HUDEP-2 (cell line): Measurements from ENCODE around the gene PLPP7.
"Not testable (repeated sequence)": the region's sequence is repeated elsewhere in the genome, so short reads cannot be mapped to it uniquely, and the experiment has no call there.

ENCODE experiments used
- DNase-seq, 76 experiments: peaks; one replicate each; lab custom pipeline; 2025; ENCODE audit not compliant: unreplicated experiment in 76 of 76; lab: John Stamatoyannopoulos, UW

Gene PLPP7

GRCh38 chr9:131266266-131267229 lies 23.0 kb upstream of the PLPP7 start:
- no peak for DNase-seq

DNA sequence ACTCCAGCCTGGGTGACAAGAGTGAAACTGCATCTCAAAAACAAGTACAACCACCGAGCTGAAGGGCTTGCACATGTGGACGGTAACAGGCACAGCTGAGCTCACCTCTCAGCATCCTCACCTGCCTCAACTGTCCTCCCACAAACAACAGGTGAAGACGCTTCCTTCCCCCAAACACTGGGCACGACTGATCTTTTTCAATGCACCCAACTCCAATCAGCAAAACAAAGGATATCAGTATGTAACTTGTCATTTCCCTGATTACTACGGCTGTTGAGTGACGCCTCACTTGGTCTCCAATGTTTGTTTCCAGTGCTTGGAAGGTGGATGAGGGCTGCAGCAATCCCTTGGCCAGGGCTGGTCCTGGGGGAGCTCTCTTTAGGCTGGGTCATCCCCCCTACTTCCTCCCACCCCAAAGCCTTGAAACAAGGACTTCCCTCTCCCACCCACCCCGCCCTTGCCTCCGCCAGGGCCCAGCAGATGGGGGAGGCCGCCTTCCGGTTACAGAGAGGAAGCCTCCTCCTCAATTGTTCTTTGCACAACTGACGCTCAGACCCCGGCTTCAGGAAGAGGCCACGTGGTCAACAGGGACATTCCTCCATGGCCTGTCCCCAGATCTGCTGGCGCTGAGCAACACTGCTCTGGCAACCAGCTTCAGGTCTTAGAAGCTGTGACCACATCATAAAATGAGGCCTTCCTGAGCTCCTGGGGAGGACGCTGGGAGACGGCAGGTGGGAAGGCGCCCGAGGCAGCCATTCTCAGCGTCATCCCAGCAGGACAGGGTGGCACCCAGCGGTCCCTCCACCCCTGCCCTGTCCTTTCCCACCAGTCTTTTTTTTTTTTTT lies 19.1 kb upstream of the PLPP7 start:
- peak in 22 of 76 experiments; percentile 11 to 41 (median 22) for DNase-seq

DNA sequence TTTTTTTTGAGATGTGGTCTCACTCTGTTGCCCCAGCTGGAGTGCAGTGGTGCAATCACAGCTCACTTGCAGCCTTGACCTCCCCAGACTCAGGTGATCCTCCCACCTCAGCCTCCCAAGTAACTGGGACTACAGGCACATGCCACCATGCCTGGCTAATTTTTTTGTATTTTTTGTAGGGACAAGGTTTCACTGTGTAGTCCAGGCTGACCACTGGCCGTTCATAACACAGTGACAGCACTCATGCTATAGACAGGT lies 18.6 kb upstream of the PLPP7 start:
- DNase-seq = not testable (repeated sequence)

- DNase-seq = no peak
Observed at GRCh38 chr9:131271506-131271931, 18.0 kb upstream of the PLPP7 start.

DNA sequence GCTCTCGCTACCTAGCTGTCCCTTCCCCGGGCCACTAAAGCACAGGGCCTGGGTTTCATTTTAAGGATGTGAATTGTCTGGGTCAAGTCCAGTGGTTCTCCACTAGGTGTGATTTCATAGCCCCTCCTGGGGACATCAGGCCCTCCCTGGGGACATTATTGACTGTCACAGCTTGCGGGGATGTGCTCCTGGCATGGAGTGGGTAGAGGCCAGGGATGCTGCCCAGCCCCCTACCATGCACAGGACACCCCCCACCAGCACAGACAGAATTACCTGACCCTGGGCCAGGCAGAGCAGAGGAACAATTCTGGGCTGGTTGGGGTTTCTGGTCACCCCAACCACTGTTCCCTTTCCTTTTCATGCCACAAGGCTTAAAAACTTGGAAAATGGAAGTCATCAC lies 17.3 kb upstream of the PLPP7 start:
- DNase-seq = no peak

DNA sequence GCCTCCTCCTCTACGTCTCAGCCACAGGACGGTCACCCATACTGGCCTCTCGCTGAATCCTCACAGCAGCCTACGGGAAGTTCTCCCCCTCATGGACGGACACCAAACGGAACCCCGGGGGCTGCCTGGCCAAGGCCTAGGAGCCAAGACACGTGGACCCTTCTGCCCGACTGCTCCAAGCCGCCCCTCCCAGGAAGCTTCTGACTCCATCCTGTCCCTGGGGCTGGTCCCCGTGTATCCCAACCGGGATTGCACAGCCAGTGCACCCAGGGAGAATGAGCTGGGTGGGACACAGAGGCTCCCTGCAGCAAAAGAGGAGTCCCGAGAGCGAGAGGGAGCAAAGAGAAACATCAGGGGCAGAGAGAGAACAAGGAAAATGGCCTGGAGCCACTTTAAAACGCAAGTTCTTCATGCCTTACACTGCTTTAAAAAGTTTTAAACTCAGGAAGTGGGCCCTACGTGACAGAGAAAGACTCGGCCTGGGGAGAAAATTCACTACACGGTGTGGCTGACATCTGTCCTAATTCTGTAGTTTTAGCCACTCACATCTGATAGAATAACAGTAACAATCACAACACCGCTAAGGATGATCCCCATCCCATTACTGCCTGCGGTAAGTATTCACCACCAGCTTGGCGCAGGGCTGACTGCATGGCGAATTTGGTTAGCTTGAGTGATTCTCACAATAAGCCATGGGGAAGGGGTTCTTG lies 16.2 kb upstream of the PLPP7 start:
- peak in 26 of 76 experiments; percentile 9 to 43 (median 28) for DNase-seq

DNA sequence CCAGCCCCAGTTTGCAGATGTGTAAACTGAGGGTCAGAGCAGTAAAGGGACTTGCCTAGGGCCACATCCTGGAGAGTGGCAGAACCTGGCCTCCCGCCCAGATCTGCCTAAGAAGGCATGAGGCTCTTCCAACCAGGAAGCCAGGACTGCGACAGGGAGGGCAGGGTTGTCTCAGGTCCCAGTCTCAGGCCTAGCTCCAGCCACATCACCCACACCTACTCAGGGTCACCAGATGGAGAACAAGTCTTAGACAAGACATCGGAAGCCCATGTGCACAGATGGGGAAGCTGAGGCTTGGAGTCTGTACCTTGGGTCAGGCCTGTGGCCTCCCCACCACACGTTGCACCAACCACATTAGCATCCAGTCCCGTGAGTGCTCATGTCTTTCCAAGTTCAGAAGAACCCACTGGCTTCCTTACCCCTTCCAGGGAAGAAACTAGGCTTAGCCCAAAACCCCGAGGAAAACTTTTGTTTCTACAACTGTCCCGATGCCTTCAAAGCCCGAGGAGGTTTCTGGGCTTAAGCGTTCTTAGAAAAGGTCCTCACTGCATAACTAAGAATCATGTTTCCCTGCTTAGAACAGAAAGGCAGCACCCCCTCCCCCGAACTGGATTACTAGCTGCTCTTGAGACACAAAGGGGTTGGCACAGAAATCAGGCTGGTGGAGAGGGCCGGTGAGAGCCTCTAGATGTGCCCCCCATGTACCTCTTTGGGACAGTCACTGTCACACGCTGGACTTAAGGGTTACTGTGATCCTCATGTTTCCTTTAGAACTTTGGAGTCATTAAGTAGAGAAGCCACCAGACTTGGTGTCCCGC lies 15.5 kb upstream of the PLPP7 start:
- peak in 16 of 76 experiments; percentile 5 to 58 (median 35) for DNase-seq

- peak in 52 of 76 experiments; percentile 19 to 84 (median 42) for DNase-seq
Observed at GRCh38 chr9:131274674-131275331, 14.7 kb upstream of the PLPP7 start.

DNA sequence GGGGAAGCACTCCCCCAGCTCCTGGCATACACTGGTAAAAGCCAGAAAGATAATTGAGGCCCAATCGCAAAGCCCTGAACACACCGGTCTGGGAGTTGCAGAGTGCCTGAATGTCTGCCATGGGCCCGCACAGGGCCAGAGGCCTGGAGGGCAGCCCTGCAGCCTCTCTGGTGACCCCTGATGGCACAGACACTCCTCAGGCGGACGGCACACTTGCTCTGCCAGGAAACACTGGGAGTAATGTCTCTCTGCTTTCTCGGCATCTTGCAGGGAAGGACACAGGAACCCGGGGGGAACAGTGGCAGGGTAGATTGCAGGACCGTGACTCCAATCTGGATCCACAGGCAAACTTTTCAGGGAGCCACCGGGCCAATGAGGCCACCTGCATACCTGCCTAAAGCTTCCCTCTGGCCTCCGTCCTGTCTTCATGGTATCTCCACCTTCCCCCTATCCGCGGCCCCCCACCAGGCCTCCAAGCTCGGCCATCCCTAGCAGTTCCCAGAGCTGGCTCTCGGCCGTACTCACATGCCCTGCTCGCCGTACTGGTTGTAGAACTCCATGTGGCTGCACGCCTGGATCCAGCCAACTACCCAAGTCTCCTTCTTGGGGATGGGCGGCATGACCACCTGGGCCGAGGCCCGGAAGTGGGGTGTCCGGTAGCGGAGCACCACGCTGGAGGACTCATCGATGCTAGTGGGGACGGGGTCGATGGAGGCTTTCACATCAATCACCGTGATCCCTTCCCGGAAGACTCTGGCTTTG lies 14.0 kb upstream of the PLPP7 start:
- peak in 70 of 76 experiments; percentile 23 to 84 (median 54) for DNase-seq

GRCh38 chr9:131276094-131276888 lies 13.2 kb upstream of the PLPP7 start, which contains the start of gene FAM78A:
Gene FAM78A, minus strand, starts transcription at chr9:131276510. Its CDS starts 331 bp downstream, at chr9:131276179.
- peak in 39 of 76 experiments; percentile 7 to 60 (median 27) for DNase-seq

DNA sequence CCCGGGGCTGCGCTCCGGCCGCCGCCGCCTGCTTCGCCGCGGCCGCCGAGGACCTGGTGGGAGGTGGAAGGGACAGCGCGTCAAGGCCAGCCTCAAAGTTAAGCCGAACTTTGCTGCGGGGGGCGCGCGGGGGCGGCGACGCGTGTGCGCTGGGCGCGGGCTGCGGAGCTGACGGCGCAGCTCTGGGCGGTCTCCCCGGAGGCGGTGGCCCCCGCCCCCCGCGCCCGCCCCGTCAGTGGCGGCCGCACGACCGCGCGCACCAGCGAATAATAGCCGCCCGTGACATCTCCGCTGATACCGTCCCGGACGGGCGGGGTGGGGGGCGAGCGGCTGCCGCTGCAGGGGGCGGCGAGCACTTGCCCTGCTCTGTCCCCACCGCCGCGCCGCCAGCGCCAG lies 12.6 kb upstream of the PLPP7 start:
- DNase-seq = peak in 14 of 76 experiments; percentile 11 to 41 (median 22)

DNA sequence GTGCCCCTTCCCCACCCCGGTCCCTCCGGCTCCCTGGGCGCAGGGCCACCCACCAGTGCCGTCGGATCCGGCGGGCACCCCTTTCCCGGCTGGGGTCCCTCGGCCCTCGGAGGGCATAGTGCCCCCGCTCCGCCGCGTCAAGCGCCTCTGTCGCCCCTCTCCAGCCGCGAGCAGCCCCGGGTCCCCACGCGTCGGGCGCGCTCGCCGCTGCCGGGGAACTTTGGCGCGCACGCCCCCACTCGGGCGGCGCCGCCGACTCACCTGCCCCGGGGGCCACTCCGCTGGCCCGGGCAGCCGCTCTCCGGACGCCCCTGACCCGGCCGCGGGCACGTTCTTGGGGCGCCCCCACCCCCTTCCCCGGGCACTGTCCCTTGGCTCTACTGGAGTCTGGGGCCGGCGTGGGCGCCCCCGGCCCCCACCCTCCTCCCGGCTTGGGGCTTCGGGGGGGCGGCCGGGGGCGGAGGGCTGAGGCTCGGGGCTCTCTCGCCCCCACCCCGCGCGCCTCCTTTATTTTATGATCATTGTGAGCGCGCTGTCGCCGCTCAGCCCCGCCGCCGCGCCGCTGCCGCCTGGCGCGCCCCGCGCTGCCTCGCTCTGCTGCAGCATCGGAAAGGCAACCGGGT lies 12.1 kb upstream of the PLPP7 start:
- peak in 2 of 76 experiments; percentile 31 to 32 for DNase-seq

DNA sequence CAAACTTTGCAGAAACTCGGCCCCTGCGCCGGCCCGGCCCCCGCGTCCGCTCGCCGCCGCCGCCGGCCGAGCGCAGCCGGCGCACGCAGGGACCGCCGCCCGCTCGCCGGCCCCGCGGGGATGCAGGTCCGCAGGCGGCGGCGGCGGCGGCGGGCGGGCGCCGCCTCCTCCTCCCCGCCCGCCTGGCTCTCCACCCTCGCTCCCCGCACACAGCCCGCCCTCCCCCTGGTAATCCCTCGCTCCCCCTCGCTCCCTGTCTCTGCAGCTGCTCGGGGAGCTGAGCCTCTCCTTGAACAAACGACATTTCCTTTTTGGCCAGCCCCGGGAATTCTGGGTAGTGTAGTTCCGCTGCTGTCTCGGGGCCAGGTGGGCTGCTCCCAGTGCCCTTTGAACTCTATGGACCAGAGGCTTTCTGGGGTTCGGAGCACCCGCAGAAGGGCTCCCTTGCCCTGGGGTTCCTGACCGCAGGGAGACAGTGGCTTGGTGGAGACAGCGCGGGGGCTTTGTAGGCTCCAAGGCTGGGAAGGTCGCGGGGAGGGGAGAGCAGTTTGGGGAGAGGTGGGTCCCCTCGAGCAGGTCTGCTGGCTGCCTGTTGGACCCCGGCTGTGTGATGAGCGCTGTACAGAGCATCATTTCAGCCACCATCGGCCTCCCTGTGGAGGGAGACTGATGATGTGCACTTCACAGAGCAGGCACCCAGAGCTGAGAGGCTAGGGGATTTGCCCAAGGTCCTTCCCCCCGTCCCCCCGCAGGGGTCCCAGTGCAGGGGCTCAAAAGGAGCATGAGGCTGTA lies 11.4 kb upstream of the PLPP7 start:
- peak in 69 of 76 experiments; percentile 10 to 84 (median 59) for DNase-seq

DNA sequence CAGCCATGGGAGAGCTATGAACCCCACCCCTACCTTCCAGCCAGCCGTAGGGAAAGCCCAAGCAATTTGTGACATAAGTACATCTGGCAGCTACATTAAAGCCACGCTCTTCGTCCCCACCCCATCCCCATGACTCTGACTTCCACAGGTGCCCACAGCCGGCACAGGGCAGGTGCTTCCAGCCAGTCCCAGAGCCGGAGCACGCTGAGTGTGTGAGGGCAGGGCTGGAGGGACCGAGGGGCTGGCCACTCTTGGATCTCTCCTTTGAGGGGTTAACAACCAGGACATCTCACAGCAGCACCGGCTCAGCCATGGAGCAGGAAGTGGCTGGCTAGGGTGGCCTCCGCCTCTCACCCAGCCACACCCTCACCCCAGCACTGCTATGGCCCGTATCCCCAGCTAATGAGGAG lies 10.8 kb upstream of the PLPP7 start:
- peak in 3 of 76 experiments; percentile 8 to 22 (median 14) for DNase-seq

GRCh38 chr9:131279196-131279862 lies 10.2 kb upstream of the PLPP7 start:
- no peak for DNase-seq
